HCT116 (cell line): ENCODE data around the gene TCIRG1. TPM values are rescaled to one million over a fixed set of nuclear protein-coding genes. Genes with fewer than 3 reads are reported as not detected.

Experiments
- ATAC-seq: fragments of 200-7000 bp; cut with Tn5 transposase; 2 replicates; pipeline ENCODE4 v1.9.1; 2020; ENCODE audit warnings: mild to moderate bottlenecking, moderate library complexity
- BruUV-seq: library from RNA; stranded (reverse); fragments of 400-500 nt; replicated peaks from 2 replicates; lab custom pipeline; 2021; lab: Mats Ljungman, UMichigan
- CTCF ChIA-PET: fragments of 300-600 bp; sonication (Branson Sonifier 250); formaldehyde crosslinking; loops from one replicate; lab custom pipeline; 2021; ENCODE audit warnings: antibody characterized with exemption; lab: Charles Lee
- POLR2A ChIA-PET: fragments of 300-600, 350-600 bp; sonication (Branson Sonifier 250); formaldehyde crosslinking; loops from one replicate; lab custom pipeline; 2021; ENCODE audit warnings: antibody characterized with exemption; lab: Charles Lee
- RAD21 ChIA-PET, 2 experiments: fragments of 300-600 bp; sonication (Branson Sonifier 250); formaldehyde crosslinking; loops; one replicate each; lab custom pipeline; 2023; ENCODE audit warnings: low total read pairs in 2 of 2; ENCODE audit not compliant: uncharacterized antibody in 2 of 2, unreplicated experiment in 2 of 2, low non-redundant PET in 1 of 2; lab: Charles Lee
- DNase-seq: peaks from one replicate; pipeline ENCODE4 v3.0.0-alpha.2; 2010; ENCODE audit warnings: low read depth, low spot score
- H2AFZ ChIP-seq: fragments of 200-600 bp; shearing (Covaris generic), sonication (generic); 2 replicates; pipeline ENCODE4 v1.6.1; 2017; ENCODE audit warnings: low read depth, mixed run types, mixed read lengths, antibody characterized with exemption, low read length; ENCODE audit not compliant: poor library complexity, severe bottlenecking
- H3K27ac ChIP-seq: 2 replicates; pipeline ENCODE4 v1.5.1; 2012; ENCODE audit warnings: low read depth, low read length
- H3K27me3 ChIP-seq: fragments of 200-600 bp; sonication (generic); 2 replicates; pipeline ENCODE4 v1.6.1; 2016; ENCODE audit warnings: mixed run types, low read length, mixed read lengths; ENCODE audit not compliant: insufficient read depth
- H3K36me3 ChIP-seq, 2 experiments: fragments of 200-500 bp in 1 of 2; fragments of 200-600 bp in 1 of 2; sonication (Bioruptor generic) in 1 of 2; sonication (generic) in 1 of 2; 2 replicates each; pipeline versions ENCODE4 v1.5.1 to v1.6.1; 2014 to 2016; ENCODE audit warnings: low read length in 2 of 2, inconsistent platforms in 1 of 2, mixed read lengths in 1 of 2, mixed run types in 1 of 2; ENCODE audit not compliant: insufficient read depth in 2 of 2, control insufficient read depth in 1 of 2
- H3K4me1 ChIP-seq, 2 experiments: fragments of 200-600 bp in 1 of 2; sonication (generic) in 1 of 2; 2 replicates each; pipeline versions ENCODE4 v1.5.1 to v1.6.1; 2012 to 2017; ENCODE audit warnings: low read length in 2 of 2, inconsistent platforms in 1 of 2, mild to moderate bottlenecking in 1 of 2, mixed read lengths in 1 of 2, mixed run types in 1 of 2, moderate library complexity in 1 of 2; ENCODE audit not compliant: insufficient read depth in 2 of 2, control insufficient read depth in 1 of 2
- H3K4me2 ChIP-seq: fragments of 200-600 bp; sonication (generic); 2 replicates; pipeline ENCODE4 v1.6.1; 2017; ENCODE audit warnings: mixed run types, low read length, mixed read lengths
- H3K4me3 ChIP-seq, 2 experiments: fragments of 200-600 bp in 1 of 2; sonication (generic) in 1 of 2; replicated peaks in 1 of 2; 2 replicates each; pipeline ENCODE4 v1.5.1; 2011 to 2016; ENCODE audit warnings: low read length in 2 of 2, control low read depth in 1 of 2, low read depth in 1 of 2, mild to moderate bottlenecking in 1 of 2, mixed read lengths in 1 of 2, mixed run types in 1 of 2
- H3K79me2 ChIP-seq: fragments of 200-600 bp; sonication (generic); 2 replicates; pipeline ENCODE4 v1.6.1; 2017; ENCODE audit warnings: mild to moderate bottlenecking, mixed run types, low read length, moderate library complexity, mixed read lengths; ENCODE audit not compliant: insufficient read depth
- H3K9ac ChIP-seq: fragments of 200-600 bp; sonication (generic); 2 replicates; pipeline ENCODE4 v1.6.1; 2016; ENCODE audit warnings: low read length, mixed read lengths
- H3K9me2 ChIP-seq: fragments of 200-600 bp; sonication (generic), shearing (Covaris generic); 2 replicates; pipeline ENCODE4 v1.6.1; 2017; ENCODE audit warnings: mixed run types, mild to moderate bottlenecking, moderate library complexity; ENCODE audit not compliant: insufficient read depth
- H3K9me3 ChIP-seq, 2 experiments: fragments of 200-500 bp in 1 of 2; fragments of 200-600 bp in 1 of 2; sonication (Bioruptor generic) in 1 of 2; sonication (generic) in 1 of 2; 2 replicates each; pipeline ENCODE4 v1.6.1; 2014 to 2017; ENCODE audit warnings: low read length in 2 of 2, mixed read lengths in 2 of 2, inconsistent platforms in 1 of 2, low read depth in 1 of 2, mild to moderate bottlenecking in 1 of 2, mixed run types in 1 of 2, moderate library complexity in 1 of 2; ENCODE audit not compliant: control insufficient read depth in 1 of 2, insufficient read depth in 1 of 2
- H4K20me1 ChIP-seq: fragments of 200-600 bp; sonication (generic), shearing (Covaris generic); 2 replicates; pipeline ENCODE4 v1.6.1; 2017; ENCODE audit warnings: mixed run types, mild to moderate bottlenecking, moderate library complexity; ENCODE audit not compliant: insufficient read depth
- ATF3 ChIP-seq: IDR thresholded peaks from 2 replicates; pipeline ENCODE4 v1.6.1; 2012
- CEBPB ChIP-seq: IDR thresholded peaks from 2 replicates; pipeline ENCODE4 v1.6.1; 2012; ENCODE audit warnings: low read depth
- CTCF ChIP-seq, 3 experiments: fragments of 200-600 bp in 1 of 3; sonication (generic) in 1 of 3; IDR thresholded peaks in 2 of 3; conservative IDR thresholded peaks in 1 of 3; 2 replicates each; pipeline ENCODE4 v1.5.1; 2012 to 2017; ENCODE audit warnings: low read depth in 2 of 3, low read length in 2 of 3, antibody characterized with exemption in 1 of 3, borderline replicate concordance in 1 of 3, control low read depth in 1 of 3, mild to moderate bottlenecking in 1 of 3, mixed read lengths in 1 of 3, mixed run types in 1 of 3, moderate library complexity in 1 of 3; ENCODE audit not compliant: insufficient read depth in 1 of 3
- EGR1 ChIP-seq: IDR thresholded peaks from 2 replicates; pipeline ENCODE4 v1.6.1; 2012; ENCODE audit warnings: low read depth
- ELF1 ChIP-seq: IDR thresholded peaks from 2 replicates; pipeline ENCODE4 v1.6.1; 2012; ENCODE audit warnings: low read depth, borderline replicate concordance
- EZH2 ChIP-seq: fragments of 200-600 bp; sonication (generic); IDR thresholded peaks from 2 replicates; pipeline ENCODE4 v1.6.1; 2017; ENCODE audit warnings: antibody characterized with exemption, mixed run types
- EZH2phosphoT487 ChIP-seq: fragments of 200-600 bp; IDR thresholded peaks from 2 replicates; pipeline ENCODE4 v1.6.1; 2018; ENCODE audit warnings: antibody characterized with exemption, borderline replicate concordance
- FOSL1 ChIP-seq: IDR thresholded peaks from 2 replicates; pipeline ENCODE4 v1.6.1; 2012; ENCODE audit warnings: low read depth
- JUND ChIP-seq: IDR thresholded peaks from 2 replicates; pipeline ENCODE4 v1.6.1; 2012
- MAX ChIP-seq: IDR thresholded peaks from 2 replicates; pipeline ENCODE4 v1.6.1; 2012
- RAD21 ChIP-seq: IDR thresholded peaks from 2 replicates; pipeline ENCODE4 v1.6.1; 2012; ENCODE audit warnings: low read depth, mild to moderate bottlenecking
- SIN3A ChIP-seq: IDR thresholded peaks from 2 replicates; pipeline ENCODE4 v1.6.1; 2012; ENCODE audit warnings: low read depth
- YY1 ChIP-seq: IDR thresholded peaks from 2 replicates; pipeline ENCODE4 v1.6.1; 2011; ENCODE audit warnings: low read length, low read depth, moderate library complexity, mild to moderate bottlenecking; ENCODE audit not compliant: insufficient replicate concordance; ENCODE audit errors: extremely low read depth
- ZBTB33 ChIP-seq: IDR thresholded peaks from 2 replicates; pipeline ENCODE4 v1.6.1; 2011; ENCODE audit warnings: mild to moderate bottlenecking, low read length, moderate library complexity; ENCODE audit not compliant: insufficient replicate concordance; ENCODE audit errors: extremely low read depth
- ZFX ChIP-seq: fragments of 450-650 bp; IDR thresholded peaks from 2 replicates; pipeline ENCODE4 v1.6.1; 2017
- intact Hi-C: fragments of 100-400 bp; cut with micrococcal nuclease; formaldehyde crosslinking; loops from 2 replicates; pipeline ENCODE4 v1.10.0; 2022
- total RNA-seq: library from RNA; stranded (reverse); gene quantifications from one replicate; pipeline ENCODE4 v1.2.1, GENCODE V29; 2021; ENCODE audit not compliant: unreplicated experiment

Gene TCIRG1
- total RNA-seq, 1 experiment from 2014 or later: 101 TPM

- ChIA-PET POLR2A (no interaction called here), CTCF (no interaction called here), RAD21 (no interaction called here)
- Histone ChIP-seq H3K9ac (no peak overlapping the region), H3K27ac (no peak overlapping the region), H3K36me3 (no peaks in the 10 kb centered on the region), H3K9me2 (no peaks in the 10 kb centered on the region), H3K4me2 (no peak overlapping the region), H2AFZ (no peak overlapping the region), H3K79me2 (peaks cover 12% of the 10 kb centered on the region; the same call in 1 of the 2 replicates), H4K20me1 (peaks cover 10% of the 10 kb centered on the region; the same call in 1 of the 2 replicates), H3K27me3 (no peaks in the 10 kb centered on the region), H3K4me3 (no peak overlapping the region), H3K4me1 (no peaks in the 10 kb centered on the region), H3K9me3 (no peaks in the 10 kb centered on the region)
- intact Hi-C loops: loop anchor here (5.0 kb wide), 1 partner anchor 82 kb away; no protein-coding TSS in a partner anchor
- TF ChIP-seq CTCF (IDR thresholded peaks at IDR 0.05 in 2 of 3, conservative IDR thresholded peaks at IDR 0.05 in 1 of 3; ENCODE audit: borderline replicate concordance in 1 of 3, insufficient read depth in 1 of 3, low read depth in 2 of 3, low read length in 2 of 3) (no peak), ATF3 (no peak), ZBTB33 (no peak), RAD21 (no peak), JUND (no peak), FOSL1 (no peak), EZH2phosphoT487 (no peak), SIN3A (no peak), CEBPB (no peak), EZH2 (no peak), YY1 (no peak), MAX (no peak), EGR1 (no peak), ELF1 (no peak), ZFX (no peak)
- no TSS peak for BruUV-seq
- no peak for ATAC-seq
- DNase-seq: no peak
Measured at GRCh38 chr11:68090706-68091105, 51.9 kb downstream of the TCIRG1 start.
